HG03280 (cell line): ENCODE results near the gene SMC5.
"Not testable (repeated sequence)": the region's sequence is repeated elsewhere in the genome, so short reads cannot be mapped to it uniquely, and the experiment has no call there.

Experiments used
- ATAC-seq: cut with Tn5 transposase; IDR thresholded peaks from one replicate; pipeline ENCODE4 v1.9.1; 2021; ENCODE audit warnings: mild to moderate bottlenecking, moderate library complexity; ENCODE audit not compliant: unreplicated experiment

Gene SMC5

GRCh38 chr9:70262948-70263347 lies 4.2 kb downstream of the SMC5 start:
- no peak for ATAC-seq

- no peak for ATAC-seq
Observed at GRCh38 chr9:70263421-70263820, 4.6 kb downstream of the SMC5 start.

GRCh38 chr9:70278305-70278704 lies 19.5 kb downstream of the SMC5 start:
- ATAC-seq, result no peak

GRCh38 chr9:70283848-70284247 lies 25.1 kb downstream of the SMC5 start:
- ATAC-seq, result no peak

DNA sequence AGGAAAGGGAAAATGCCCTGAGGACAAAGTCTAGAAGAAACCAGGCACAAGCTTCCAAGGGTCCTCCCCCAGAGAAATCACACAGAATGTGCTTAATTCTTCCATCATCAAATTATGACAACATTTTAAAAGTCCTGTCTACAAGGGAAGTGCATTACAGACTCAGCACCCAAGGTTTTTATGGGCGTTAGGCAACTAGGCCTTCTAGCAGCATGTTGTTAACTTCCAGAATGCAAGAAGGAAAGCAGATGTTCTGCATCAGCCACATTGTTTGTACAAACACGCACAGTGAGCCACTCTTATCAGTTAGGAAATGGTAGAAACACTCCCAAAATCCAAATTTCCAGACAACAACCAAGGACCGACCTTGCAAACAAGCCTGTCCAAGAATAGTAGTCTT lies 26.5 kb downstream of the SMC5 start:
- ATAC-seq, result no peak

DNA sequence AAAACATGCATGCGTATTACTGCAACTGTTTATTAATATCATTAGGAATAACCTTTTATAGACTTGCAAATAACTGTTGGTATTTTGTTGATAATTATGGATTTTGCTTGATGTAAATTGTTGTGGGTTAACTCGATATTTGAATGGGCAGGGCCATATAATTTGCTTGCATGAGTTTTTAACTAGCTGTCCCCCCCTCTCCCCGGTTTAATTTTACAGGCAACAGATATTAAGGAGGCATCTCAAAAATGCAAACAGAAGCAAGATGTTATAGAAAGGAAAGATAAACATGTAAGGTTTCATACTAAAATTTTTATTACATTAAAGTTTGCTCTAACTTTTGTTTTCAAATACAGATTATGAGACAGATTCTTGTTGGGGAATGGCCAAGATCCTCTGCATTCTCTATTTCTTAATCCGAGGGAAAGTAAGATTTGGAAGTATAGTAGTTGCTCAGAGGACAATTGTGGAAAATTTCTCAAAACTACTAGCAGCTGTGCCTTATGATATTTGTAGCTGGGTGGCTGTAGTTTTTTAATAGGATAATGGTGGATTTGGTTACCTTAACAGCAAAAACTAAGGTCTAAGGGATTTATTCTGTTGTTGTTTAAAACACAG lies 27.3 kb downstream of the SMC5 start:
- ATAC-seq, result no peak

DNA sequence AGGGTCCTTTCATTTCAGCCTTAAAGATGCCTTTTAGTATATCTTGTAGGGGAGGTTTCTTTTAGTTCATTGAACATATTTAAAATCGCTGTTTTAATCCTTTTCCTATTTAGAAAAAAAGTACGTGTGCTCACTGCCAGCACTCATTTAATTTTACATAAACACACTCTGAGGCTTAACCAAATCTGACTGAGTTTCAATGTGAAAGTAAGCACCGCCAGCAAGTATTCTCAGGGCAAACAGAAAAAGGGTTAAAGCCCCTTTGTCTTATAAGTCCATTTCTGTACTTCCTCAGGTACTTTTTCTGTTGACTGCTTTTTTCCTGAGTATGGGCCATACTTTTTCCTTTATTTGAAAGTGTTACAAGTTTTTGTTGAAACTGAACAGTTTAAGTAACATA lies 31.8 kb downstream of the SMC5 start:
- no peak for ATAC-seq

DNA sequence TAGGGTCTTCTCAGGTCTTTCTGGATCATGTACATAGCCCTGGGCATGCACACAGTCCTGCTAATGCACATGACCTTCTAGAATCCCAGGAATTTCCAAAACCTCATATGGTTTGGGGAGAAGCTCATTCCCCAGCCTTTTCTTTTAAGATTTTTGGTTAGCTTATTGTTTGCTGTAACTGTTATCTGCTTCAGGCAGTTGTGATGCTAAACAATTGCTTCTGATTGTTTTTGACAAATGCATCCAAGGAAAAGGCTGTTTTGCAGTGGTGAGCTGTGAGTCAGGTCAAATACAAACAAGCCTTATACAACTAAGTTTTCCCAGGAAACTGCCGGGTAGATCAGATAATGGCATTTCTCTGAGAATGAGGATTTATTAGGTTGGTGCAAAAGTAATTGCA lies 32.7 kb downstream of the SMC5 start:
- ATAC-seq, result no peak

- no peak for ATAC-seq
Observed at GRCh38 chr9:70292253-70292652, 33.5 kb downstream of the SMC5 start.

GRCh38 chr9:70293214-70293613 lies 34.4 kb downstream of the SMC5 start:
- ATAC-seq, result no peak

DNA sequence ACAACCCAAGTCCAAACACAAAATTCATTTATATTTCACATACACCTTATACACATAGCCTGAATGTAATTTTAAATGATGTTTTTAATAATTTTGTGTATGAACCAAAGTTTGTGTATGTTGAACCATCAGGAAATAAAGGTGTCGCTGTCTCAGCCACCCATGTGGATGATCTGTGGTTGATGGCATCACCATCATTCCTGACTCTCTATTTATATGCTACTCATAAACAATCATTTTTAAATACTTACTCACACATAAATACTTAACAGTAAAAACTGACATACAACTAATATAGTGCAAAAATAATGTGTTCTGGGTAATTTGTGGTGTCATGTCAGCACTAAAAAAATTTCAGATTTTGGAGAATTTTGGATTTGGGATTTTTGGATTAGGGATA lies 38.4 kb downstream of the SMC5 start:
- ATAC-seq, result no peak

- ATAC-seq, result no peak
Observed at GRCh38 chr9:70298245-70298771, 39.5 kb downstream of the SMC5 start.

DNA sequence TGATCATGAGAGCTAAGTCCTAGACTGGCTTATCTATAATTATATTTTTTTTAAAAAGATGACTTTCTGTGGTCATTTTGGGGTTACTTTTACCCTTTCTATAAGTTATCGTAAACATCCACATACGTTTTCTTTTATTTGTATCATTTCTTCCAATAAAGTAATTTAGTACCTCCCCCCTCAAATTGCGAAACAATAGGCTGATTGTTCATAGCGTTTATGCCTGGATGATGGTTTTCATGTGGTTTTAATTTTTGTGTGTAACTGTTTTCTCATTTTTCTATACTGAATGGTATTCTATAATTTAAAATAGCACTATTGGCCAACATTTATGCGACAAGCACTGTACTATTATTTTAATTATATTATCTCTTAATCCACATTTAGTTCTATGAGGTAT lies 44.5 kb downstream of the SMC5 start:
- ATAC-seq, result no peak

DNA sequence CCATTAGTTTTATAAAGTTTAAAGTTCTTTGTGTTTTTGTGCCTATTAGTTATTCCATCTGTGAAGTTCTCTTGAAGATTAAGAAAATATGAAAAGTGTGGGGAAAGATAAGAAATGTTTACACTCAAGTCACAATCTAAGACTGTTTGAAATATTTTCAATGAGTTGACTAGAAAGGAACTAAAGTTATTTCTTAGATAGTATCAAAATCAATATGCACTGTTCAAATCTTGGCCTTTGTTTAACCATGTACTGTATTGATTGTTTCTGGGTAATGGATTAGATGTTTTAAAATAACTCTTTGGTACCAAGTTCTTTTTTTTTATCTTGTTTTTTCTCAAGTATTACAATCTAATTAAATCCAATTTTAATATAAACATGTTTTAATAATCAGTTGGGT lies 46.0 kb downstream of the SMC5 start:
- ATAC-seq, result no peak

DNA sequence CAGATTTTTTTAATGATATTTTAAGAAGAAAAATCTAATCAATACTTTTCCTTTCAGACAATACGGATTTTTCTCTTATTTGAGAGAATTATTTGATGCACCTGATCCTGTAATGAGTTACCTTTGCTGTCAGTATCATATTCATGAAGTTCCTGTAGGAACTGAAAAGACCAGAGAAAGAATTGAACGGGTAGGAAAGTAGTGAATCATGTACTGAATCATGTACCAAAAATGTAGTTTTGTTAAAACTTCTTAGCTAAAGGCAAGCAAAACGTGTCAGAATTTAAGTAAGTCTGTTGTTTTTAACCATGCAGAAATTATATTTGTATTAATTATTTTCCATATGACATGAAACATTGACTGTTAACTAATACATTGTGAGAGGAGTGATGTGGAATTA lies 56.6 kb downstream of the SMC5 start:
- ATAC-seq, result no peak

GRCh38 chr9:70318002-70318401 lies 59.2 kb downstream of the SMC5 start:
- ATAC-seq, result no peak

- ATAC-seq, result no peak
Observed at GRCh38 chr9:70322096-70322495, 63.3 kb downstream of the SMC5 start.

DNA sequence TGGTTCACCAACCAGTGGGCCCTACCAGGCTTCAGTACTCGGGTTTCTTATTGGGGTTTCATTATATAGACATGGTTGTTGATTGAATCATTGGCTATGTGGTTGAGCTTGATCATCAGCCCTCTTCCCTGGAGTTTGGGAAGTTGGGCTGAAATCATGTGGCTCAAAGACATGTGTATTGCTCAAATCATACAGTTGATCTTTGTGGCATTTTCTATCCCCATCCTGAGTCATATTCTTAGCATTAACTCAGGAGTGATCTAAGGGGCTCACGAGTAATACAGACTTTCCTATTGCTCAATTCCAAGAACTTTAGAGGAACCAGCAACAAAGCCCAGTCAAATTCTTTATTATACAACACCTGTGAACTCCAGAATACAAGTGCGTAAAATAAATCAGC lies 66.2 kb downstream of the SMC5 start:
- no peak for ATAC-seq

- ATAC-seq, result not testable (repeated sequence)
Observed at GRCh38 chr9:70328625-70329024, 69.8 kb downstream of the SMC5 start.

GRCh38 chr9:70340572-70340971 lies 81.8 kb downstream of the SMC5 start:
- ATAC-seq, result no peak

DNA sequence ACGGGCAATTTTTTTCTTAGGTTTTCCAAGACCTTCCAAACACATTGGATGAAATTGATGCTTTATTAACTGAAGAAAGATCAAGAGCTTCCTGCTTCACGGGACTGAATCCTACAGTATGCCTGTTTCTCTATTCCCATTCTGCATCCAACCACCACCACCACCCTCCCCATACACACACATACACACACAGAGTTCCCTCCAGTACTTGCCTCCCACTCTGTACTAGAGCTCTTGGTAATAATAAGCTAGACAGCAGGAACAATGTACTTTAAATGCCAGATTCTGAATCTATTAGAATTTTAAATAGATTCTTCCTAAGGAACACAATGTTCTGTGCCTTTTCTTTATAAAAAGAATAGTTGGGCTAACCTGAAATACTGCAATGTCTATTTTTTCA lies 88.3 kb downstream of the SMC5 start:
- no peak for ATAC-seq

GRCh38 chr9:70352356-70352755 lies 93.6 kb downstream of the SMC5 start:
- no peak for ATAC-seq

DNA sequence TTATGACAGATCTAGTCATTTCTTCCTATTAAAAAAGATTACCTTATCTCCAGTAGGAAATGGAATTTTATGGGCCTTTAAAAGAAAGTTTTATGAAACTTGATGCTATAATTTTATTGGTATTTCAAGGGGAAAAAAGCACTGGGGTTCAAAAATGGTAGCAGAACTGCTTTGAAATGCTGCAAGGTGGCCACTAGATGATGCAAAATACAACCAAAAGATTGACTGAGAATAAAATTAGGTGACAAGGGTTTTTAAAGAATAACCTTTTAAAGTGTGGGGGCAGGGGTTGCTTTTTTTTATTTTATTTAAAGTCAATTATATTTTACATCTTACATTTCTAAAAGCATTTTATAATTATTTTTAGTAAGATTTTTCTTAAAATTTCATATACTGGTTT lies 94.0 kb downstream of the SMC5 start:
- ATAC-seq, result no peak
